ENCODE measurements around the gene ZMAT3. TPM values are rescaled to one million over a fixed set of nuclear protein-coding genes. Genes with fewer than 3 reads are reported as not detected.

ZMAT3 gene
- total and polyA plus RNA-seq, 2 of the 8 experiments (the other 6 are each of a cell fraction or from before 2014, with no cell fraction given): 5.0 to 9.2 TPM

GRCh38 chr3:179083977-179084376 lies 12.4 kb upstream of the ZMAT3 start:
- peak overlapping the region in 1 of 2 experiments; percentile 40; a peak in 1 of 4 replicates for H3K4me2 ChIP-seq (ENCODE audit: insufficient read depth in 1 of 2, low read depth in 2 of 2, low read length in 2 of 2)
- H2AFZ ChIP-seq (ENCODE audit: low read length): no peak overlapping the region
- H3K14ac ChIP-seq (ENCODE audit: insufficient read length): no peak overlapping the region
- DNase-seq (ENCODE audit: low read depth in 1 of 2, low spot score in 2 of 2) (no peak), FAIRE-seq (peak; percentile 65)
- H2BK12ac ChIP-seq (ENCODE audit: low read depth, low read length): 0 out of 2 replicates have a peak overlapping the region, but pooled peaks have one; percentile 2
- 63% methylated on average over 2 of the region's 2 CpGs; no CpG with 5 or more reads in 1 of the 2 experiments for WGBS, 2 experiments (ENCODE audit: extremely low coverage in 1 of 2, insufficient coverage in 1 of 2, insufficient read length in 1 of 2, insufficient replicate concordance in 2 of 2, low coverage in 1 of 2, low lambda C conversion rate in 2 of 2, missing lambda C conversion rate in 1 of 2)
- H3K23ac ChIP-seq (ENCODE audit: insufficient read length): no peak overlapping the region
- no peak overlapping the region for H2AK5ac ChIP-seq (ENCODE audit: low read depth, low read length)
- CTCF ChIA-PET (ENCODE audit: partially characterized antibody): interaction anchor here (0.8 to 5.0 kb wide), 3 partner anchors 13 to 238 kb away, joined by 3 to 35 read pairs (median 6); partner anchors contain the start of gene ZMAT3
- H2BK15ac ChIP-seq (ENCODE audit: low read length): no peak overlapping the region
- H3K9ac ChIP-seq (replicated peaks in 1 of 4; ENCODE audit: extremely low read depth in 1 of 4, low read depth in 3 of 4, low read length in 3 of 4): no peak overlapping the region
- H4K8ac ChIP-seq (ENCODE audit: extremely low read depth, insufficient read depth, low read length): no peak overlapping the region
- H3K79me1 ChIP-seq (ENCODE audit: low read depth, low read length): no peaks in the 10 kb centered on the region
- H3K23me2 ChIP-seq (ENCODE audit: low read depth, low read length): no peaks in the 10 kb centered on the region
- H2BK20ac ChIP-seq (ENCODE audit: low read length): no peak overlapping the region
- no peak overlapping the region for H2BK120ac ChIP-seq (replicated peaks; ENCODE audit: low read depth, low read length)
- H3K27me3 ChIP-seq (replicated peaks in 1 of 4; ENCODE audit: control insufficient read depth in 3 of 4, extremely low read depth in 1 of 4, insufficient read depth in 3 of 4, low read length in 3 of 4): no peaks in the 10 kb centered on the region
- no peaks in the 10 kb centered on the region for H3K36me3 ChIP-seq (ENCODE audit: control insufficient read depth in 2 of 4, insufficient read depth in 4 of 4, low read length in 3 of 4)
- no peak overlapping the region for H2BK5ac ChIP-seq (ENCODE audit: low read depth, low read length)
- no peak overlapping the region for H3K27ac ChIP-seq (ENCODE audit: low read depth, low read length)
- no peaks in the 10 kb centered on the region for H3K79me2 ChIP-seq (ENCODE audit: control insufficient read depth in 1 of 2, insufficient read depth in 2 of 2, low read length in 2 of 2)
- no peak overlapping the region for H3K56ac ChIP-seq (replicated peaks; ENCODE audit: insufficient read length, low read depth, low read length)
- no peaks in the 10 kb centered on the region for H3K9me3 ChIP-seq (ENCODE audit: insufficient read depth in 2 of 2, low read depth in 1 of 2, low read length in 1 of 2)
- no peaks in the 10 kb centered on the region for H4K20me1 ChIP-seq (replicated peaks in 1 of 2; ENCODE audit: control insufficient read depth in 1 of 2, insufficient read depth in 2 of 2, low read length in 2 of 2)
- H4K91ac ChIP-seq (replicated peaks; ENCODE audit: insufficient read length, low read length): no peak overlapping the region
- no peak overlapping the region for H4K5ac ChIP-seq (ENCODE audit: insufficient read length, low read depth, low read length)
- H3K4me1 ChIP-seq (replicated peaks in 1 of 4; ENCODE audit: control insufficient read depth in 3 of 4, insufficient read depth in 4 of 4, low read length in 3 of 4): peaks cover 1 to 9% (median 3%) of the 10 kb centered on the region in 4 experiments; a peak in 3 of 7 replicates
- H3K4ac ChIP-seq (replicated peaks; ENCODE audit: insufficient read length, low read depth, low read length): no peak overlapping the region
- no peak overlapping the region for H3K18ac ChIP-seq (ENCODE audit: extremely low read depth, low read length)
- H3K4me3 ChIP-seq (ENCODE audit: extremely low read depth in 1 of 4, insufficient read depth in 2 of 4, low read depth in 3 of 4, low read length in 4 of 4): no peak overlapping the region; a peak in 1 of 8 replicates
- POLR2A ChIA-PET (ENCODE audit: partially characterized antibody): no interaction called here
- no peak for TF ChIP-seq TAF7 (optimal IDR thresholded peaks at IDR 0.05; ENCODE audit: borderline replicate concordance, low read depth, low read length)
